GM19468 (cell line): ENCODE data around the gene RMND1.
"Not testable (repeated sequence)": the region's sequence is repeated elsewhere in the genome, so short reads cannot be mapped to it uniquely, and the experiment has no call there.

Experiments
- ATAC-seq: cut with Tn5 transposase; IDR thresholded peaks from one replicate; pipeline ENCODE4 v1.9.1; 2021; ENCODE audit warnings: mild to moderate bottlenecking, moderate library complexity, moderate number of reproducible peaks; ENCODE audit not compliant: unreplicated experiment; ENCODE audit errors: extremely low read depth

Gene RMND1

DNA sequence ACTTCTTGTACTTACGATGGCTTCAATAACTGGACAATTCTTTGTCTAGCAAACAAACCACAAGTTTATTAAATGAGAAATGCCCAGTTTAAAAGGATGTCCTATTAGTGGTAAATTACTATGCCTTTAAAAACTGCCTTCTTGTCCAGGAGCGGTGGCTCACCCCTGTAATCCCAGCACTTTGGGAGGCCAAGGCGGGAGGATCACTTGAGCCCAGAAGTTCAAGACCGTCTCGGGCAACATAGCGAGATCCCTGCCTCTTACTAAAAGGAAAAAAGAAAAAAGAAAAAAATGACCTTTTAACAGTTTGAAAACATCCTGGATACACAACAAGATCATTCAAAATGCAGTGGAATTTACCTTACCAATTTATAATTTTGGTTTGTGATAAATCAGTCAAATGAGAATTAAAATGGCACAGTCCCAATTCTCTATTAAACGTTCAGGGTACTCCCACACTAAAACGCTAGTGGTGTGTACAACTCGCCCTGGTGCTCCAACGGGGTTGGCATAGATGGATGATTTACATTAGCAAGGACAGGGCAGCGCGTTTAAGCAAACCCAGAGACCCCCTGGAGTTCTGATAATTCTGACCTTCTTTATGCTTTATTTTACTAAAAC is 62.8 kb downstream of the RMND1 start:
- no peak for ATAC-seq

DNA sequence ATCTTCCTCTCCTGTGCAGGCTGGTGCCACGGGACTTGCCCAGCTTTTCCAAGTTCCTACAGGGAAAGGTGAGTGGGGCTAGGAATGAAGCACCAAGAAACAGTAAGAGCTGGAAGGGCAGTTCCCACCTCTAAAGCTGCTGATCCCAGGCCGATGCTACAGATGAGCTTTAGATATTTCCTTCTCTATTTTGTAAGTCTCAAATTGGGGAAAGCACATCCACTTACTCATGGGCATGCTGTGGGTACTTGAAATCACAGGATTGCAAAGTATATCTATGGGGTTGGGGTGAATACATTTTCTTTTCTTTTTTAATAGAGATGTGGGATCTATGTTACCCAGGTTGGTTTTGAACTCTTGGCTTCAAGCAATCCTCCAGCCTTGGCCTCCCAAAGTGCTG is 63.7 kb downstream of the RMND1 start:
- no peak for ATAC-seq

- ATAC-seq: no peak
Measured at GRCh38 chr6:151387175-151387970, 64.6 kb downstream of the RMND1 start.

- ATAC-seq: no peak
Measured at GRCh38 chr6:151385177-151385576, 66.7 kb downstream of the RMND1 start.

DNA sequence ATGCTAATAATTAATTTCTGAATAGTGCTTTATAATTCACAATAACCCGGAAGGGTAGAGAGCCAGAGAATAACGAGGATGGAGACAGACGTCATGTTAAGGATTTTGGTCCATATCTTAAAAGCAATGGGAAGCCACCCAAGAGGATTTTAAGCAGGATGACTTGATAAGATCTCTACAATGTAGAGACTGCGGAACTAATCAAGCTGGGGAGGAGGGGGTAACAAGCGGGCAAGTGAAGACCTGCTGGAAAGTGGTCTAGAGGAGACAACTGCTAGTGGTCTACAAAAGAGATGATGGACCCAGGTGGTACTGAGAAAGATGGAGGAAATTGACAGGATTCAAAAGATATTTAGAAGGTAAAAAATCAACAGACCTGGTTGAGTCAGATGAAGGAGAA is 67.8 kb downstream of the RMND1 start:
- no peak for ATAC-seq

DNA sequence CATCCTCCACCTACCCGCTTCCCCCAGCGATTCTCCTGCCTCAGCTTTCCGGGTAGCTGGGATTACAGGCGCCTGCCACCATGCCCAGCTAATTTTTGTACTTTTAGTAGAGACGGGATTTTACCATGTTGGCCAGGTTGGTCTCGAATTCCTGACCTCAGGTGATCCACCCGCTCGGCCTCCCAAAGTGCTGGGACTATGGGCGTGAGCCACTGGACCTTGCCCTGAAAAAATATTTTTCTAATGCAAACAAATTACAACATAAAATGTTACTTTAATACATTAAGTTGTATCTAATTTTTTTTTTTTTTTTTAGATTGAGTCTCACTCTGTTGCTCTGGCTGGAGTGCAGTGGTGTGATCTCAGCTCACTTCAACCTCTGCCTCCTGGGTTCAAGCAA is 69.3 kb downstream of the RMND1 start:
- ATAC-seq: not testable (repeated sequence)

- ATAC-seq: no peak
Measured at GRCh38 chr6:151381722-151382121, 70.2 kb downstream of the RMND1 start.

DNA sequence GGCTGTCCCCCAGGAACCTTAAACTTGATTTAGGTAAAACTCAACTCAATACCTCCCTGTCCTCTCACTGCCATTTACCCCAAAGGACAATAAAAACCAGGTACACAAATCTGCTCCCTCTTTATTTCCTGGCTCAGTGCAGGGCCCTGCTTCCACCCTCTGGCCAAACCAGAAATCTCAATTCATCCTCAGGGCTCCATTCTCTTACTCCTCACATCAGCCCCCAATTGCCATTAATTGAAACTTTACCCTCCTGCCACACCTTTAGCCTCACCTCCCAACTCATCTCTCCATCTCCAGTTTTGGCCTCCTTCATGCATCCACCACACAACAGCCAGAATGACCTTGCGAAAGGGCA is 71.1 kb downstream of the RMND1 start:
- no peak for ATAC-seq

- no peak for ATAC-seq
Measured at GRCh38 chr6:151379933-151380847, 71.7 kb downstream of the RMND1 start.

- no peak for ATAC-seq
Measured at GRCh38 chr6:151377095-151377494, 74.8 kb downstream of the RMND1 start.

- ATAC-seq: no peak
Measured at GRCh38 chr6:151376440-151376839, 75.5 kb downstream of the RMND1 start.

DNA sequence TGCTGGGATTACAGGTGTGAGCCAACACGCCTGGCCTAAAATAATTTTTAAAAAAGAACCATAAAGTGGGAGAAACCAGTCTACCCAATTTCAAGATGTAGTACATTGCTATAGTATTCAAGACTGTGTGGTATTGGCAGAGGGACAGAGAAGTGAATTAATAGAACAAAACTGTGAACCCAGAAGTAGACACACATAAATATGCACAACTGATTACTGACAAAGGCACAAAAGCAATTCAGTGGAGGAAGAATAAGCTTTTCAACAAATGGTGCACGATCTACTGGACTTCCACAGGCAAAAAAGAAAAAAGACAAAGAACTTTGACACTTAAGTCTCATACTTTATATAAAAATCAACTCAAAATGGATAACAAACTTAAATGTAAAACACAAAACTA is 76.1 kb downstream of the RMND1 start:
- no peak for ATAC-seq

- no peak for ATAC-seq
Measured at GRCh38 chr6:151374036-151374683, 77.8 kb downstream of the RMND1 start.

DNA sequence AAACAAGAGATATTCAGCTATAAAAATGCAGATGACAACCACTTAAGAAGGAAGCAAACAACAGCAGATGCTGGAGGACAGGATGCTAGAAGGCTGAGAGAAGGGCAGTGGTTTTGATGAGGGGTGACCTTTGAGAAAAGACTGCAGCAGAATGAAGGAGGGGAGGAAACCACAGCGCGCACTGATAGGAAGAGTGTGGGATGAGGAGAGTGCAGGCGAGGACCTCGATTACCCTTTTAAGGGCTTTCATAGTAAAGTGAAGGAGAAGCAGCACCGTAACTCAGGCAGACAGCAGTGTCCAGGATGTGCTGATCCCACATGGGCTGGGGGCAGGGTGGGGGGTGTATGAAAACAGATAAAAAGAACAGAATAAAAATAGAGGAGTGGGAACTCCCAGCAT is 79.8 kb downstream of the RMND1 start:
- no peak for ATAC-seq

GRCh38 chr6:151370509-151371078 is 81.3 kb downstream of the RMND1 start:
- ATAC-seq: no peak

DNA sequence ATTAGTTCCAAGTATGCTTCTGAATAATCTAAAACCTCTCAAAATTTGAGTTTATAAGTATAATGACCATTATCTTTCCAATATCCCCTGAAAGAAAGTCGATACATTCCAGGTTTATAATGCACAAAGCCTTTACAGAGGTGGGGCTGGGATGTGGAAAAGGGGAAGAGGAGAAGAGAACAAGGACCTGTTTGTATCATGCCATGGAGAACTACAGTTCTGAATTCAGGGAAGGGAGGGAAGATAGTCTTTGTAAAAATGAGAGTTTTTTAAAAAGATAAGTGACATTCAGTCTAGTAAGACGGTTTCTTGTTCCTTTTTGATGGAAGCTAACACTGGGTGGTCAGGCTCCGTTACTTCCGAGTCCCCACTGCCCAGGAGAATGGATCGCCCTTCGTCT is 86.7 kb downstream of the RMND1 start:
- ATAC-seq: no peak

- ATAC-seq: no peak
Measured at GRCh38 chr6:151359486-151359885, 92.4 kb downstream of the RMND1 start.

DNA sequence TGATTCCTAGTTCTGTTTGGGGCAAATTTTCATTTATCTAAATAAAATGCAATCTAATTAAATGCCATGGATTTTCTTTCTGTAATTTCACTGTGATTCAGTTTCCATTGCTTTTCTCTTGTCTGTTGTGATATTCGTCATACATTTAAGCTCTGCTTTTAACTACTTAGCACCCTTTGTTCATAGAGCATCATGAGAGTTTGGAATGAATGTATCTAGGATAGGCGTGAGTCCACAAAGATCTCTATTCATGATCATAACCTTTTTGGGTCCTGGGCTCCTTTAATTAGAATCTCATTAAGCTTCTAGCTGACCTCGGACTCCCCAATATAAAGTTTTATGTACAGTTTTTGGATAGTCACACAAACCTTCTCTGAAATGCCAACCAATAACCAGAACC is 93.5 kb downstream of the RMND1 start:
- no peak for ATAC-seq

GRCh38 chr6:151357758-151358436 is 94.0 kb downstream of the RMND1 start:
- ATAC-seq: no peak

- not testable (repeated sequence) for ATAC-seq
Measured at GRCh38 chr6:151356983-151357382, 94.9 kb downstream of the RMND1 start.
